SK-N-SH (cell line): Measurements from ENCODE around the gene ISOC2. TPM values are rescaled to one million over a fixed set of nuclear protein-coding genes. Genes with fewer than 3 reads are reported as not detected.
"Not testable (repeated sequence)": the region's sequence is repeated elsewhere in the genome, so short reads cannot be mapped to it uniquely, and the experiment has no call there.

Experiments used
- CTCF ChIA-PET: fragments of 300-600, 350-600 bp; formaldehyde crosslinking; extraction: SDS; loops from one replicate; lab custom pipeline; 2021; lab: Yijun Ruan, JAX
- POLR2A ChIA-PET: fragments of 350-600 bp; sonication (Branson Sonifier 250); formaldehyde crosslinking; extraction: SDS; loops from one replicate; lab custom pipeline; 2020; ENCODE audit warnings: antibody characterized with exemption, inconsistent platforms; lab: Yijun Ruan, JAX
- DNase-seq: peaks from one replicate; pipeline ENCODE4 v3.0.0; 2012
- H2AFZ ChIP-seq: fragments of 200-600 bp; sonication (generic); 2 replicates; pipeline ENCODE4 v1.8.1; 2016; ENCODE audit warnings: antibody characterized with exemption, mild to moderate bottlenecking, low read depth
- H3F3A ChIP-seq: fragments of 200-600 bp; sonication (generic); replicated peaks from 2 replicates; pipeline ENCODE3; 2016; ENCODE audit warnings: antibody characterized with exemption, mild to moderate bottlenecking; ENCODE audit not compliant: insufficient read depth
- H3K27ac ChIP-seq, 2 experiments: fragments of 200-500 bp in 1 of 2; fragments of 200-600 bp in 1 of 2; sonication (Bioruptor generic) in 1 of 2; sonication (generic), shearing (Covaris generic) in 1 of 2; 2 replicates each; pipeline versions ENCODE4 v1.5.1 to v1.6.1; 2014 to 2016; ENCODE audit warnings: low read depth in 2 of 2, inconsistent platforms in 1 of 2, low read length in 1 of 2, mild to moderate bottlenecking in 1 of 2, mixed read lengths in 1 of 2
- H3K27me3 ChIP-seq: fragments of 200-600 bp; sonication (generic), shearing (Covaris generic); 2 replicates; pipeline ENCODE4 v1.6.1; 2016; ENCODE audit warnings: mixed run types; ENCODE audit not compliant: insufficient read depth
- H3K36me3 ChIP-seq, 2 experiments: fragments of 200-500 bp in 1 of 2; fragments of 200-600 bp in 1 of 2; sonication (Bioruptor generic) in 1 of 2; sonication (generic) in 1 of 2; replicated peaks in 1 of 2; 2 replicates each; pipeline versions ENCODE3 to v1.5.1; 2014 to 2016; ENCODE audit warnings: low read length in 1 of 2, mild to moderate bottlenecking in 1 of 2; ENCODE audit not compliant: insufficient read depth in 2 of 2, control insufficient read depth in 1 of 2
- H3K4me1 ChIP-seq, 2 experiments: fragments of 200-500 bp in 1 of 2; fragments of 200-600 bp in 1 of 2; sonication (Bioruptor generic) in 1 of 2; sonication (generic), shearing (Covaris generic) in 1 of 2; 2 replicates each; pipeline versions ENCODE4 v1.5.1 to v1.6.1; 2014 to 2016; ENCODE audit warnings: low read depth in 1 of 2, low read length in 1 of 2, mixed run types in 1 of 2; ENCODE audit not compliant: insufficient read depth in 2 of 2, control insufficient read depth in 1 of 2
- H3K4me2 ChIP-seq: fragments of 200-600 bp; sonication (generic), shearing (Covaris generic); 2 replicates; pipeline ENCODE4 v1.6.1; 2017; ENCODE audit warnings: mixed run types
- H3K4me3 ChIP-seq, 2 experiments: fragments of 200-500 bp in 1 of 2; fragments of 200-600 bp in 1 of 2; sonication (Bioruptor generic) in 1 of 2; sonication (generic), shearing (Covaris generic) in 1 of 2; 2 replicates each; pipeline versions ENCODE4 v1.5.1 to v1.8.1; 2014 to 2016; ENCODE audit warnings: low read depth in 2 of 2, inconsistent platforms in 1 of 2, low read length in 1 of 2, mild to moderate bottlenecking in 1 of 2, mixed read lengths in 1 of 2, moderate library complexity in 1 of 2
- H3K79me2 ChIP-seq: fragments of 200-600 bp; sonication (generic); 2 replicates; pipeline ENCODE4 v1.8.1; 2017; ENCODE audit warnings: mild to moderate bottlenecking; ENCODE audit not compliant: insufficient read depth
- H3K9ac ChIP-seq: fragments of 200-600 bp; sonication (generic); 2 replicates; pipeline ENCODE4 v1.6.1; 2017; ENCODE audit warnings: mixed run types
- H3K9me2 ChIP-seq: fragments of 200-600 bp; sonication (generic); 2 replicates; pipeline ENCODE4 v1.6.1; 2017; ENCODE audit warnings: mixed run types
- H3K9me3 ChIP-seq: fragments of 200-600 bp; sonication (generic); 2 replicates; pipeline ENCODE4 v1.6.1; 2017; ENCODE audit warnings: mixed run types, mild to moderate bottlenecking, moderate library complexity
- H4K20me1 ChIP-seq: fragments of 200-600 bp; sonication (generic); 2 replicates; pipeline ENCODE4 v1.6.1; 2017; ENCODE audit warnings: mild to moderate bottlenecking, mixed run types; ENCODE audit not compliant: insufficient read depth
- CHD2 ChIP-seq: fragments of 150-350 bp; IDR thresholded peaks from 2 replicates; pipeline ENCODE4 v1.6.1; 2018; ENCODE audit warnings: low read length; ENCODE audit not compliant: partially characterized antibody
- ELF1 ChIP-seq: IDR thresholded peaks from 2 replicates; pipeline ENCODE4 v1.4.0; 2012
- EP300 ChIP-seq, 2 experiments: IDR thresholded peaks; 2 replicates each; pipeline versions ENCODE4 v1.4.0 to v1.6.1; 2012; ENCODE audit warnings: borderline replicate concordance in 1 of 2, low read depth in 1 of 2, low read length in 1 of 2
- FOSL2 ChIP-seq: IDR thresholded peaks from 2 replicates; pipeline ENCODE4 v1.4.0; 2012; ENCODE audit warnings: low read depth, mild to moderate bottlenecking, moderate library complexity, borderline replicate concordance
- FOXM1 ChIP-seq: IDR thresholded peaks from 2 replicates; pipeline ENCODE4 v1.4.0; 2012; ENCODE audit warnings: low read depth, mild to moderate bottlenecking
- GABPA ChIP-seq: IDR thresholded peaks from 2 replicates; pipeline ENCODE4 v1.4.0; 2012; ENCODE audit warnings: low read depth, mild to moderate bottlenecking
- GATA2 ChIP-seq: sonication (generic); formaldehyde crosslinking; IDR thresholded peaks from 2 replicates; pipeline ENCODE4 v1.5.0; 2020; ENCODE audit warnings: mild to moderate bottlenecking, missing genetic modification reagents
- RCOR1 ChIP-seq: fragments of 150-350 bp; IDR thresholded peaks from 2 replicates; pipeline ENCODE4 v1.6.1; 2017; ENCODE audit warnings: antibody characterized with exemption, low read length
- RXRA ChIP-seq: IDR thresholded peaks from 2 replicates; pipeline ENCODE4 v1.4.0; 2012; ENCODE audit warnings: low read depth, mild to moderate bottlenecking, borderline replicate concordance
- SIN3A ChIP-seq: IDR thresholded peaks from 2 replicates; pipeline ENCODE4 v1.6.1; 2012; ENCODE audit warnings: low read depth, mild to moderate bottlenecking, low read length, moderate library complexity, borderline replicate concordance
- SMC3 ChIP-seq: IDR thresholded peaks from 2 replicates; pipeline ENCODE4 v1.6.1; 2012; ENCODE audit warnings: low read depth, low read length, improper control_type of control experiment
- TCF12 ChIP-seq: IDR thresholded peaks from 2 replicates; pipeline ENCODE4 v1.4.0; 2012
- TEAD4 ChIP-seq: IDR thresholded peaks from 2 replicates; pipeline ENCODE4 v1.4.0; 2012; ENCODE audit warnings: mild to moderate bottlenecking, borderline replicate concordance; ENCODE audit not compliant: insufficient read depth
- WGBS: methylation state at CpG from one replicate; pipeline ENCODE4 v1.1.6; 2017; ENCODE audit warnings: low lambda C conversion rate; 5-methylcytosine and 5-hydroxymethylcytosine counted together
- polyA plus RNA-seq, 3 experiments: library from polyadenylated mRNA; depleted of rRNA; stranded (reverse); fragments of >200 nt; gene quantifications; 2 replicates each; pipeline ENCODE4 v1.2.3, GENCODE V29; 2012
- TF ChIP-seq, protein P1 (sequence below): IDR thresholded peaks from 2 replicates; pipeline ENCODE4 v1.4.0; 2012; ENCODE audit warnings: low read depth, borderline replicate concordance

The ISOC2 gene
- polyA plus RNA-seq, 1 of the 3 experiments (the other 2 are of a cell fraction), result 65.4 TPM

DNA sequence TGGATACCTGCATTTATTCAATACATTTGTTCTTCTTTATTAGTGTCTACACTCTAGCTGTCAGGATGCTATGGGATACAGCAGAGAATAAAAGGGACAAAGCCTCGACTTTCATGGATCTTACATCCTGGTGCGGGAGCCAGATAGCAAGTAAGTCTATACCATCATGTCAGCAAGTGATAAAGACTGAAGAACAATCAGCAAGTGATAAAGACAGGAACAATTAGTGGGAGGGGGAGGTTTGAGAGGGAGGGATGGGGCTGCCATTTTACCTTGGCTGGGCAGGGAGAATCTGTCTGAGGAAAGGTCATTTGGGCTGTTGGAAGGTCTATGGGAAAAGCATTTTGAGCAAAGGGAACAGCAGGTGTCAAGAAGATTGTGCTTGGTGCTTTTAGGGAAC lies 51.3 kb downstream of the ISOC2 start:
- Histone ChIP-seq H3K27ac (no peak overlapping the region), H2AFZ (no peak overlapping the region), H3K9ac (no peak overlapping the region), H3K4me1 (peaks cover 0 to 21% of the 10 kb centered on the region in 2 experiments; a peak in 2 of 4 replicates), H3K4me2 (no peak overlapping the region), H3K36me3 (peaks cover 5 to 6% of the 10 kb centered on the region in 2 experiments), H3F3A (peaks cover 4% of the 10 kb centered on the region), H3K27me3 (no peaks in the 10 kb centered on the region), H3K4me3 (no peak overlapping the region), H3K79me2 (peaks cover 23% of the 10 kb centered on the region), H4K20me1 (peaks cover 17% of the 10 kb centered on the region), H3K9me2 (no peaks in the 10 kb centered on the region), H3K9me3 (no peaks in the 10 kb centered on the region)
- 94% methylated on average over 2 of the region's 2 CpGs for WGBS
- ChIA-PET CTCF (interaction anchor here (0.9 to 2.4 kb wide), 4 partner anchors 8 to 269 kb away, joined by 3 to 18 read pairs (median 6); no protein-coding TSS in a partner anchor), POLR2A (no interaction called here)
- TF ChIP-seq RCOR1 (no peak), RXRA (no peak), FOSL2 (no peak), GABPA (no peak), CHD2 (no peak), TEAD4 (no peak), FOXM1 (no peak), GATA2 (CRISPR knock-in tag) (no peak), SMC3 (no peak), ELF1 (no peak), EP300 (IDR thresholded peaks at IDR 0.05; ENCODE audit: borderline replicate concordance in 1 of 2, low read depth in 1 of 2, low read length in 1 of 2) (no peak), SIN3A (no peak), TCF12 (no peak)
- TF ChIP-seq, protein P1, sequence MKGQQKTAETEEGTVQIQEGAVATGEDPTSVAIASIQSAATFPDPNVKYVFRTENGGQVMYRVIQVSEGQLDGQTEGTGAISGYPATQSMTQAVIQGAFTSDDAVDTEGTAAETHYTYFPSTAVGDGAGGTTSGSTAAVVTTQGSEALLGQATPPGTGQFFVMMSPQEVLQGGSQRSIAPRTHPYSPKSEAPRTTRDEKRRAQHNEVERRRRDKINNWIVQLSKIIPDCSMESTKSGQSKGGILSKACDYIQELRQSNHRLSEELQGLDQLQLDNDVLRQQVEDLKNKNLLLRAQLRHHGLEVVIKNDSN, result no peak
- no peak for DNase-seq

DNA sequence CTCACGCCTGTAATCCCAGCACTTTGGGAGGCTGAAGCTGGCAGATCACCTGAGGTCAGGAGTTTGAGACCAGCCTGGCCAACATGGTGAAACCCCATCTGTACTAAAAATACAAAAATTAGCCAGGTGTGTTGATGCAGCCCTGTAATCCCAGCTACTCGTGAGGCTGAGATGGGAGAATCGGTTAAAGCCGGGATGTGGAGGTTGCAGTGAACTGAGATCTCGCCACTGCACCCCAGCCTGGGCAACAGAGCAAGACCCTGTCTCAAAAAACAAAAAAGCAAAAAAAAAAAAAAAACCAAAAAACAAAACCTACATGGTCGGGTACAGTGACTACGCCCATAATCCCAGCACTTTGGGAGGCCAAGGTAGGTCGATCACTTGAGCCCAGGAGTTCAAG lies 52.3 kb downstream of the ISOC2 start:
- H3K36me3 ChIP-seq, result peaks cover 6 to 12% of the 10 kb centered on the region in 2 experiments
- peaks cover 33% of the 10 kb centered on the region for H3K79me2 ChIP-seq
- not testable (repeated sequence) for H3K9ac ChIP-seq, H3K9me2 ChIP-seq, DNase-seq, H3K27ac ChIP-seq, H3K9me3 ChIP-seq, H2AFZ ChIP-seq, H3K4me3 ChIP-seq, H3K4me2 ChIP-seq, H3K27me3 ChIP-seq, H3F3A ChIP-seq
- H4K20me1 ChIP-seq, result peaks cover 25% of the 10 kb centered on the region
- H3K4me1 ChIP-seq, result peaks cover 5 to 21% of the 10 kb centered on the region in 2 experiments; a peak in 3 of 4 replicates
- 95% methylated on average over 8 of the region's 8 CpGs for WGBS
- ChIA-PET CTCF (interaction anchor here (0.9 to 2.4 kb wide), 5 partner anchors 9 to 268 kb away, joined by 3 to 18 read pairs (median 5); no protein-coding TSS in a partner anchor), POLR2A (interaction anchor here (0.6 to 0.8 kb wide), 2 partner anchors 19 to 70 kb away, joined by 3 read pairs; partner anchors contain the start of gene KMT5C)
